Large intestine (tissue), 3 donors: ENCODE results near the gene NARS2. TPM values are rescaled to one million over a fixed set of nuclear protein-coding genes. Genes with fewer than 3 reads are reported as not detected.

Experiments
- DNase-seq, 2 donors: peaks; one replicate each; pipeline versions ENCODE4 v3.0.0 to v3.0.0-alpha.2; 2013
- H3K27ac ChIP-seq: one replicate; pipeline ENCODE4 v1.5.1; 2013; ENCODE audit warnings: low read length
- H3K27me3 ChIP-seq: 2 replicates; pipeline ENCODE4 v1.6.1; 2013; ENCODE audit warnings: low read length; ENCODE audit not compliant: control insufficient read depth, insufficient read depth
- H3K36me3 ChIP-seq: 2 replicates; pipeline ENCODE4 v1.6.1; 2013; ENCODE audit warnings: low read length; ENCODE audit not compliant: control insufficient read depth, insufficient read depth
- H3K4me1 ChIP-seq: one replicate; pipeline ENCODE4 v1.6.1; 2013; ENCODE audit warnings: low read length; ENCODE audit not compliant: control insufficient read depth, insufficient read depth
- H3K4me3 ChIP-seq: one replicate; pipeline ENCODE4 v1.5.1; 2013; ENCODE audit warnings: low read length
- H3K9me3 ChIP-seq: one replicate; pipeline ENCODE4 v1.6.1; 2013; ENCODE audit warnings: mild to moderate bottlenecking, low read depth, low read length, moderate library complexity; ENCODE audit not compliant: control insufficient read depth
- WGBS: methylation state at CpG from one replicate; pipeline ENCODE4 v1.1.5; 2013; ENCODE audit warnings: low lambda C conversion rate; ENCODE audit not compliant: insufficient coverage; 5-methylcytosine and 5-hydroxymethylcytosine counted together
- polyA plus RNA-seq: library from polyadenylated mRNA; unstranded; fragments of 120-200 nt; gene quantifications from one replicate; pipeline ENCODE4 v1.2.1, GENCODE V29; 2013

The NARS2 gene
- polyA plus RNA-seq, 1 donor, result 15.4 TPM

- Histone ChIP-seq H3K36me3 (no peaks in the 10 kb centered on the region), H3K4me1 (no peaks in the 10 kb centered on the region), H3K9me3 (no peaks in the 10 kb centered on the region), H3K27ac (no peak overlapping the region), H3K27me3 (no peaks in the 10 kb centered on the region), H3K4me3 (no peak overlapping the region)
- no CpG with 5 or more reads among the region's 2 CpGs for WGBS
- DNase-seq, result no peak
These were observed 25.6 kb downstream of the NARS2 start for GRCh38 chr11:78548911-78549590.

GRCh38 chr11:78547931-78548705 lies 26.5 kb downstream of the NARS2 start:
- Histone ChIP-seq H3K27me3 (no peaks in the 10 kb centered on the region), H3K4me3 (no peak overlapping the region), H3K36me3 (no peaks in the 10 kb centered on the region), H3K4me1 (no peaks in the 10 kb centered on the region), H3K27ac (no peak overlapping the region), H3K9me3 (no peaks in the 10 kb centered on the region)
- WGBS, result 50% methylated on average over 1 of the region's 8 CpGs
- DNase-seq, result no peak

- Histone ChIP-seq H3K9me3 (no peaks in the 10 kb centered on the region), H3K4me3 (no peak overlapping the region), H3K4me1 (no peaks in the 10 kb centered on the region), H3K27ac (no peak overlapping the region), H3K27me3 (no peaks in the 10 kb centered on the region), H3K36me3 (peaks cover 7% of the 10 kb centered on the region)
- no peak for DNase-seq
- WGBS, result 70% methylated on average over 2 of the region's 2 CpGs
These were observed 32.7 kb downstream of the NARS2 start for GRCh38 chr11:78542007-78542406.

GRCh38 chr11:78541537-78541936 lies 33.1 kb downstream of the NARS2 start:
- Histone ChIP-seq H3K9me3 (no peaks in the 10 kb centered on the region), H3K27me3 (no peaks in the 10 kb centered on the region), H3K4me3 (no peak overlapping the region), H3K36me3 (peaks cover 7% of the 10 kb centered on the region), H3K27ac (no peak overlapping the region), H3K4me1 (no peaks in the 10 kb centered on the region)
- no peak for DNase-seq
- WGBS, result no CpG with 5 or more reads among the region's 3 CpGs

- H3K27me3 ChIP-seq, result no peaks in the 10 kb centered on the region
These were observed 34.4 kb downstream of the NARS2 start for GRCh38 chr11:78540256-78540655.

GRCh38 chr11:78539506-78539905 lies 35.2 kb downstream of the NARS2 start:
- no peak overlapping the region for H3K27ac ChIP-seq
- no peaks in the 10 kb centered on the region for H3K27me3 ChIP-seq
- no peak overlapping the region for H3K4me3 ChIP-seq
- peaks cover 7% of the 10 kb centered on the region for H3K36me3 ChIP-seq
- H3K9me3 ChIP-seq, result no peaks in the 10 kb centered on the region
- WGBS, result 33% methylated on average over 1 of the region's 3 CpGs
- DNase-seq, result peak in 1 of 2 donors; percentile 9
- H3K4me1 ChIP-seq, result no peaks in the 10 kb centered on the region

More at GRCh38 chr11:78540256-78540655, 34.4 kb downstream of the NARS2 start:
- no peaks in the 10 kb centered on the region for H3K4me1 ChIP-seq
- H3K9me3 ChIP-seq, result no peaks in the 10 kb centered on the region
- no peak for DNase-seq
- H3K36me3 ChIP-seq, result peaks cover 7% of the 10 kb centered on the region
- WGBS, result 83% methylated on average over 2 of the region's 2 CpGs
- H3K4me3 ChIP-seq, result no peak overlapping the region
- H3K27ac ChIP-seq, result no peak overlapping the region

- H3K4me1 ChIP-seq, result no peaks in the 10 kb centered on the region
- H3K27me3 ChIP-seq, result no peaks in the 10 kb centered on the region
- H3K36me3 ChIP-seq, result peaks cover 7% of the 10 kb centered on the region
- 100% methylated on average over 3 of the region's 6 CpGs for WGBS
- no peak for DNase-seq
- H3K4me3 ChIP-seq, result no peak overlapping the region
- no peak overlapping the region for H3K27ac ChIP-seq
- H3K9me3 ChIP-seq, result no peaks in the 10 kb centered on the region
These were observed 37.7 kb downstream of the NARS2 start for GRCh38 chr11:78536933-78537332.

- Histone ChIP-seq H3K4me1 (no peaks in the 10 kb centered on the region), H3K27ac (no peak overlapping the region), H3K9me3 (no peaks in the 10 kb centered on the region), H3K27me3 (no peaks in the 10 kb centered on the region), H3K36me3 (peaks cover 7% of the 10 kb centered on the region), H3K4me3 (no peak overlapping the region)
- 100% methylated on average over 1 of the region's 2 CpGs for WGBS
- DNase-seq, result no peak
These were observed 38.7 kb downstream of the NARS2 start for GRCh38 chr11:78535920-78536319.

- H3K36me3 ChIP-seq, result peaks cover 7% of the 10 kb centered on the region
- H3K4me1 ChIP-seq, result no peaks in the 10 kb centered on the region
- 100% methylated on average over 3 of the region's 3 CpGs for WGBS
- no peak overlapping the region for H3K4me3 ChIP-seq
- no peaks in the 10 kb centered on the region for H3K27me3 ChIP-seq
- no peak for DNase-seq
- H3K9me3 ChIP-seq, result no peaks in the 10 kb centered on the region
- H3K27ac ChIP-seq, result no peak overlapping the region
These were observed 39.6 kb downstream of the NARS2 start for GRCh38 chr11:78535027-78535426.

- no peaks in the 10 kb centered on the region for H3K27me3 ChIP-seq
- no peak overlapping the region for H3K4me3 ChIP-seq
These were observed 41.3 kb downstream of the NARS2 start for GRCh38 chr11:78533399-78533798.

More at GRCh38 chr11:78533399-78533798, 41.3 kb downstream of the NARS2 start:
- peaks cover 7% of the 10 kb centered on the region for H3K36me3 ChIP-seq
- no peaks in the 10 kb centered on the region for H3K9me3 ChIP-seq
- no peaks in the 10 kb centered on the region for H3K4me1 ChIP-seq
- no peak overlapping the region for H3K27ac ChIP-seq
- no peak for DNase-seq
